AML-193 (cell line): ENCODE results near the gene GRIK5.

Experiments
- DNase-seq, 2 experiments: peaks; one replicate each; lab custom pipeline; 2025; lab: John Stamatoyannopoulos, UW

The GRIK5 gene

DNA sequence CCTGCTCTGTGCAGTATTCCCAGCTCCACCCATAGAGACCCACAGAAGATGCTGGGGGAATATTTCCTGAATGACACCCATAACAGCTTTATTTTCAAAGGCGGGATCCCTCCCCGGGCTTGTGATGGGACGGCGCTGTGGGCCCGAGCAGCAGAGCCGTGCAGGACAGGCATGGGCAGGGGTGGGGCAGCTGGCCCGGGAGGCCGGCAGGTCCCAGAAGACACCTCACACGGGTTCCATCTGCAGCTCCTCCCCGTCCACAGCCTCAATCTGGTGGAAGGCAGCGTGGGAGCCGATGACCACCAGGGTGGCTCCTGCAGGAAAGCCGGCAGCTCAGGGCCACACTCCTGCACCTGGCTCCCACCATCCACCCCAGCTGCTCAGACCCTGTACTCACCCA is 113.4 kb downstream of the GRIK5 start:
- DNase-seq = no peak

GRCh38 chr19:41955521-41955920 is 114.5 kb downstream of the GRIK5 start:
- DNase-seq = no peak

DNA sequence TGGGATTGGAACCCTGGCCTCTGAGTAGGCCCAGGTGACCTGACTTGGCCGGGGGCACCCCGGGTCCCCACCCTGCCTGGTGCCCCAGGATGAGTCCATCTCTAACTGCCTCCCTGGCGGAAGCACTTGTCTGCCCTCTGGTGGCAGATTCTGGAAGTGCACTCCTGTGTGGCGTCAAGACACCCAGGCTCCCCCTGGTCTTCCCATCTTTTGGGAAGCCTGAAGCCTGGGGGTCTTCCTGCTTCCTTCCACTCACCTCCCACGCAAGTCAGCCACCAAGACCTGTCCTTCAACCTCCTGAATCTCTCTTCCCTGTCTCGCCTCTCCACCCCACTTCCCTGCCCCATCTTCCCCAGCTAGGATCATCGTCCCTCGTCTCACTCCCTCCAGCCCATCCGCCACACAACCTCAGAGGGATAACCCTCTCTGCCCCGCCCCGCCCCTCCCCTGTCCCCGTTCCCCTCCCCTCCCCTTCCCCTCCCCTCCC is 118.3 kb downstream of the GRIK5 start:
- peak; percentile 24 to 43 for DNase-seq
